ENCODE data around the gene EN1.

DNA sequence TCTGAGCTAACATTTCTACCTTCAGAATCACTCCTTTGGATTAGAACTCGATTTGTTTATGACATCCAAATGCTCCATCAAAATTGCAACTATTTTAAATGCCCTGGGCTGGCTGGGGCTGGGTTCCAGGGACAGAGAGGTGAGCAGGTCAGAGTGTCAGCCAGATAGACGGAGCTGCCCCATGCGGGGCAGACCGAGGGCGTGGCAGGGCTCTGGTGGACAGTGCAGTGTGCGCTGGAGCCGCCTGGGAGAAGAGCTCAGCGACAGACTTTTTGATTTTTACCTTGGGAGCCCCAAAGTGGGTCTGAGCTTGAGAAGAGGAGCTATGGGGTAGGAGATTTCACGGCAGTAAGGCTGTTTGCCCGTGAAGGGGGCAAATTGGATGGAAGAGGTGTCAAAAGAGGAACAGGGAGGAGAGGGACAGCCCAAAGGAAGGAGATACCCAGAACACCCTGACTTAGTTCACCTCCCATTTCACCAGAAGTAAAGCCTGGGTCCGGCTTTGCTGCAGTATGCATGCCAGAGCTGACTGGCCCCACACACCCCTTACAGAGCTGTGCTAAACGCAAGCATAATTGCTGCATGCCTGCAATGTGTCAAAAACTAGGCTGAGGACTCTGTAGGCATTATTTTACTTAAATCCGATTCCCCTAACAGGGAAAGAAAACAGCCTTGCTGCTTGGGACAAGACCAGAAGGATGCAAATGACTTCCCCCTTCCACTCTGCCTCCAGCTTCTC lies 33.7 kb downstream of the EN1 start:
- TF ChIP-seq CTCF (IDR thresholded peaks at IDR 0.05) (no peak), POLR2A (IDR thresholded peaks at IDR 0.05) (no peak)
